Stimulated activated CD4-positive, alpha-beta T cell treated with anti-CD3 and anti-CD28 coated beads, Interleukin-15, amount 100 ng/mL, for 48 hours (primary cell): ENCODE data around the gene FSD1L.
"Not testable (repeated sequence)": the region's sequence is repeated elsewhere in the genome, so short reads cannot be mapped to it uniquely, and the experiment has no call there.

Experiments
- DNase-seq, 2 donors: peaks; one replicate each; pipeline ENCODE4 v3.0.0-alpha.2; 2020; ENCODE audit warnings: low read depth in 2 of 2

Gene FSD1L

DNA sequence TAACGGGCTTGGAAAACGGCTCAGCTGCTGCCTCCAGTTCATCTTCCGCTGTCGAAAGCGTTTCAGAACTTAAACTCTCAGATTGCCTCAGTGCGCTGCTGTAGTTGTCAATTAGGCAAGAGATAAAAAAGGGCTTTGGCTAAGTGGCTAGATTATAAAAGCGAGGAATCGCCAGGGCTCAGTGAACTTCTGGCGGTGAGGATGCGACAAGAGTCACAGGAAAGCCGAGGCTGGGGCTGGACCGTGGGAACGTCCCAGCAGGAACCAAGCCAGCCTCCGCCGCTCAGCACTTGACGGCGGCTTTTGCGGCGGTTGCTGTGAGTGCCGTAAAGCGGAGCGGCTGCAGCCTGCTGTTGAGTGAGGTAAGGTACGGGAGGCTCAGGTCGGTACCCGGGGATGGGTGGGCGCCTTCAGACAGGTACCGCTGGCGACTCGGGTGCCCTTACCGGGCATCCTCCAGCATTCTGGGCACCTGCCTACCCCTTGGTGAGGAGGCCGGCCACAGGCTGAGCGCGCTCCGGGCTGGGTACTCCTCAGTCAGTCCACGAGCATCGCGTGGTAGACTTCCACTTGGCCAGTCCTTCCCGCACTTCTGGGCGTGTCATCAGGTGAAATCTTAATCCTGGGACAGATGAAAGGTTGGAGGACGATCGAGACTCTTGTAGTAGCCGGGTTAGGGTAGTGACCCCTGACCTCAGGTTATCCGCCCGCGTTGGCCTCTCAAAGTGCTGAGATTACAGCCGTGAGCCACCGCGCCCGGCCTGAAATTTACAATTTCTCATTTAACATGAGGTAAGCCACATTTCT lies 110.2 kb downstream of the FSD1L start, which contains the start of gene FKTN:
FKTN (plus strand) TSS at position 328 of the 807 bp plus-strand sequence. CDS start 16,902 bp downstream, outside the sequence.
- peak; percentile 61 to 71 for DNase-seq

DNA sequence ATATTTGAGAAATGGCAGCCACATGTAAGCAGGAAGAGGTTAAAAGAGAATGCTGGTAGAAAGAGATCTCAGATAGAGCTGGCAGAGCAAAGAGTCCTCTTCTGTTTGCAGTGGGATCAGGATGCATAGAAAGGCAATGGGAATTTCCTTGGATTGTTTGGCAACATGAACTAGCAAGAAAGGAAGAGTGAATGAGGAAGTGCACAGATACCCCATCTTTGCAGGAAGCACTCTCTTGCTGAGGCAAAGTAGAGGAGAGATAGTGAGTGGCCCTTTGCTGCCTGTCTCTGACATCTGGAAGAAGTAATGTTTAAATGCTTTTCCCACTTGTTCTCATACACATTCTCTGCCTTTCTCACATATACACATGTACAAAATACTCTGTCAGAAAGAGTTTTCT lies 124.6 kb downstream of the FSD1L start:
- DNase-seq = no peak

DNA sequence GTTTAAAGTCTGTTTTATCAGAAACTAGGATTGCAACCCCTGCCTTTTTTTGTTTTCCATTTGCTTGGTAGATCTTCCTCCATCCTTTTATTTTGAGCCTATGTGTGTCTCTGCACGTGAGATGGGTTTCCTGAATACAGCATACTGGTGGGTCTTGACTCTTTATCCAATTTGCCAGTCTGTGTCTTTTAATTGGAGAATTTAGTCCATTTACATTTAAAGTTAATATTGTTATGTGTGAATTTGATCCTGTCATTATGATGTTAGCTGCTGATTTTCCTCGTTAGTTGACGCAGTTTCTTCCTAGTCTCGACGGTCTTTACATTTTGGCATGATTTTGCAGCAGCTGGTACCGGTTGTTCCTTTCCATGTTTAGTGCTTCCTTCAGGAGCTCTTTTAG lies 132.1 kb downstream of the FSD1L start:
- DNase-seq = not testable (repeated sequence)

DNA sequence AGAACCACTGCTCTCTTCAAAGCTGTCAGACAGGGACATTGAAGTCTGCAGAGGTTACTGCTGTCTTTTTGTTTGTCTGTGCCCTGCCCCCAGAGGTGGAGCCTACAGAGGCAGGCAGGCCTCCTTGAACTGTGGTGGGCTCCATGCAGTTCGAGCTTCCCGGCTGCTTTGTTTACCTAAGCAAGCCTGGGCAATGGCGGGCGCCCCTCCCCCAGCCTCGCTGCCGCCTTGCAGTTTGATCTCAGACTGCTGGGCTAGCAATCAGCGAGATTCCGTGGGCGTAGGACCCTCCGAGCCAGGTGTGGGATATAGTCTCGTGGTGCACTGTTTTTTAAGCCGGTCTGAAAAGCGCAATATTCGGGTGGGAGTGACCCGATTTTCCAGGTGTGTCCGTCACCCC lies 133.7 kb downstream of the FSD1L start:
- not testable (repeated sequence) for DNase-seq

DNA sequence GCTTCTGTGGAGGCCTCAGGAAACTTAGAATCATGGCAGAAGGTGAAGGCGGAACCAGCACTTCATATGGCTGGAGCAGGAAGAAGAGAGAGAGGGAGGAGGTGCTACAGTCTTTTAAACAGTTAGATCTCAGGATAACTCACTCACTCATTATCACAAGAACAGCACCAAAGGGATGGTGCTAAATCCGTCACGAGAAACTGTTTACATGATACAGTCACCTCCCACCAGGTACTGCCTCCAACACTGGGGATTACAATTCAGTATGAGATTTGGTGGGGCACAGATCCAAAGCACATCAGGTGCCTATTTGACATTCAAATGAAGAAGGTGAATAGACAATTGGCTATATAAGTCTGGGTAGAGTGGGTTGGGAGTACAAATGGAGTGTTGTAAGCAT lies 145.3 kb downstream of the FSD1L start:
- DNase-seq = no peak
